Measurements from ENCODE around the gene CAPN11. TPM values are rescaled to one million over a fixed set of nuclear protein-coding genes. Genes with fewer than 3 reads are reported as not detected.
A peak's percentile ranks its signal among the peaks of the same experiment; 100 is the strongest.

Gene CAPN11
- total and polyA plus RNA-seq, 9 of the 15 experiments (the other 6 are each of a cell fraction or from before 2014, with no cell fraction given) = 0.03 to 0.61 (median 0.17) TPM; not detected in 1

GRCh38 chr6:44172731-44173500 is 14.3 kb downstream of the CAPN11 start (continued):
- TF ChIP-seq, protein P1, sequence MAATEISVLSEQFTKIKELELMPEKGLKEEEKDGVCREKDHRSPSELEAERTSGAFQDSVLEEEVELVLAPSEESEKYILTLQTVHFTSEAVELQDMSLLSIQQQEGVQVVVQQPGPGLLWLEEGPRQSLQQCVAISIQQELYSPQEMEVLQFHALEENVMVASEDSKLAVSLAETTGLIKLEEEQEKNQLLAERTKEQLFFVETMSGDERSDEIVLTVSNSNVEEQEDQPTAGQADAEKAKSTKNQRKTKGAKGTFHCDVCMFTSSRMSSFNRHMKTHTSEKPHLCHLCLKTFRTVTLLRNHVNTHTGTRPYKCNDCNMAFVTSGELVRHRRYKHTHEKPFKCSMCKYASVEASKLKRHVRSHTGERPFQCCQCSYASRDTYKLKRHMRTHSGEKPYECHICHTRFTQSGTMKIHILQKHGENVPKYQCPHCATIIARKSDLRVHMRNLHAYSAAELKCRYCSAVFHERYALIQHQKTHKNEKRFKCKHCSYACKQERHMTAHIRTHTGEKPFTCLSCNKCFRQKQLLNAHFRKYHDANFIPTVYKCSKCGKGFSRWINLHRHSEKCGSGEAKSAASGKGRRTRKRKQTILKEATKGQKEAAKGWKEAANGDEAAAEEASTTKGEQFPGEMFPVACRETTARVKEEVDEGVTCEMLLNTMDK (IDR thresholded peaks at IDR 0.05; ENCODE audit: borderline replicate concordance, insufficient read depth, low read depth, low read length, poor library complexity, severe bottlenecking) = peak; percentile 38
- TF ChIP-seq ZFP36 (IDR thresholded peaks at IDR 0.05; ENCODE audit: low read depth, low read length, partially characterized antibody) (peak; percentile 6), KLF16 (IDR thresholded peaks at IDR 0.05) (no peak; the same call in 1 of the 2 replicates), ZNF224 (CRISPR knock-in tag; IDR thresholded peaks at IDR 0.05) (no peak), FOXJ3 (CRISPR knock-in tag; IDR thresholded peaks at IDR 0.05) (no peak), ZNF436 (CRISPR knock-in tag; IDR thresholded peaks at IDR 0.05) (no peak), ZNF253 (CRISPR knock-in tag; conservative IDR thresholded peaks at IDR 0.05) (no peak), DIDO1 (tag; IDR thresholded peaks at IDR 0.05; ENCODE audit: low read depth) (no peak), SLC30A9 (CRISPR knock-in tag; IDR thresholded peaks at IDR 0.05) (no peak), FOS (IDR thresholded peaks at IDR 0.05; ENCODE audit: extremely low read depth, insufficient read length) (no peak), EGR1 (conservative IDR thresholded peaks at IDR 0.05) (peak; percentile 46), FOSL1 (tag; conservative IDR thresholded peaks at IDR 0.05) (no peak), TRIM24 (IDR thresholded peaks at IDR 0.05) (no peak), KLF10 (CRISPR knock-in tag; IDR thresholded peaks at IDR 0.05) (no peak), ZFP91 (CRISPR knock-in tag; IDR thresholded peaks at IDR 0.05) (no peak), ZBED1 (IDR thresholded peaks at IDR 0.05) (no peak), CXXC5 (CRISPR knock-in tag; IDR thresholded peaks at IDR 0.05) (no peak)
- TF ChIP-seq, protein P2, sequence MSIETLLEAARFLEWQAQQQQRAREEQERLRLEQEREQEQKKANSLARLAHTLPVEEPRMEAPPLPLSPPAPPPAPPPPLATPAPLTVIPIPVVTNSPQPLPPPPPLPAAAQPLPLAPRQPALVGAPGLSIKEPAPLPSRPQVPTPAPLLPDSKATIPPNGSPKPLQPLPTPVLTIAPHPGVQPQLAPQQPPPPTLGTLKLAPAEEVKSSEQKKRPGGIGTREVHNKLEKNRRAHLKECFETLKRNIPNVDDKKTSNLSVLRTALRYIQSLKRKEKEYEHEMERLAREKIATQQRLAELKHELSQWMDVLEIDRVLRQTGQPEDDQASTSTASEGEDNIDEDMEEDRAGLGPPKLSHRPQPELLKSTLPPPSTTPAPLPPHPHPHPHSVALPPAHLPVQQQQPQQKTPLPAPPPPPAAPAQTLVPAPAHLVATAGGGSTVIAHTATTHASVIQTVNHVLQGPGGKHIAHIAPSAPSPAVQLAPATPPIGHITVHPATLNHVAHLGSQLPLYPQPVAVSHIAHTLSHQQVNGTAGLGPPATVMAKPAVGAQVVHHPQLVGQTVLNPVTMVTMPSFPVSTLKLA (conservative IDR thresholded peaks at IDR 0.05) = peak in 1 of 2 experiments; percentile 18; a peak in 1 of 4 replicates
- TF ChIP-seq, protein P3, sequence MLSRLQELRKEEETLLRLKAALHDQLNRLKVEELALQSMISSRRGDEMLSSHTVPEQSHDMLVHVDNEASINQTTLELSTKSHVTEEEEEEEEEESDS (CRISPR knock-in tag; IDR thresholded peaks at IDR 0.05) = no peak
- TF ChIP-seq, protein P4, sequence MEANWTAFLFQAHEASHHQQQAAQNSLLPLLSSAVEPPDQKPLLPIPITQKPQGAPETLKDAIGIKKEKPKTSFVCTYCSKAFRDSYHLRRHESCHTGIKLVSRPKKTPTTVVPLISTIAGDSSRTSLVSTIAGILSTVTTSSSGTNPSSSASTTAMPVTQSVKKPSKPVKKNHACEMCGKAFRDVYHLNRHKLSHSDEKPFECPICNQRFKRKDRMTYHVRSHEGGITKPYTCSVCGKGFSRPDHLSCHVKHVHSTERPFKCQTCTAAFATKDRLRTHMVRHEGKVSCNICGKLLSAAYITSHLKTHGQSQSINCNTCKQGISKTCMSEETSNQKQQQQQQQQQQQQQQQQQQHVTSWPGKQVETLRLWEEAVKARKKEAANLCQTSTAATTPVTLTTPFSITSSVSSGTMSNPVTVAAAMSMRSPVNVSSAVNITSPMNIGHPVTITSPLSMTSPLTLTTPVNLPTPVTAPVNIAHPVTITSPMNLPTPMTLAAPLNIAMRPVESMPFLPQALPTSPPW (CRISPR knock-in tag; IDR thresholded peaks at IDR 0.05) = peak; percentile 76
- TF ChIP-seq, protein P5, sequence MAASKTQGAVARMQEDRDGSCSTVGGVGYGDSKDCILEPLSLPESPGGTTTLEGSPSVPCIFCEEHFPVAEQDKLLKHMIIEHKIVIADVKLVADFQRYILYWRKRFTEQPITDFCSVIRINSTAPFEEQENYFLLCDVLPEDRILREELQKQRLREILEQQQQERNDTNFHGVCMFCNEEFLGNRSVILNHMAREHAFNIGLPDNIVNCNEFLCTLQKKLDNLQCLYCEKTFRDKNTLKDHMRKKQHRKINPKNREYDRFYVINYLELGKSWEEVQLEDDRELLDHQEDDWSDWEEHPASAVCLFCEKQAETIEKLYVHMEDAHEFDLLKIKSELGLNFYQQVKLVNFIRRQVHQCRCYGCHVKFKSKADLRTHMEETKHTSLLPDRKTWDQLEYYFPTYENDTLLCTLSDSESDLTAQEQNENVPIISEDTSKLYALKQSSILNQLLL (CRISPR knock-in tag; IDR thresholded peaks at IDR 0.05; ENCODE audit: borderline replicate concordance) = no peak

Measured in K562 (cell line).